H9 (cell line): ENCODE measurements around the gene ZNF451. TPM values are rescaled to one million over a fixed set of nuclear protein-coding genes. Genes with fewer than 3 reads are reported as not detected.
A peak's percentile ranks its signal among the peaks of the same experiment; 100 is the strongest.

Source experiments
- DNase-seq: peaks from one replicate; pipeline ENCODE4 v3.0.0-alpha.2; 2017
- H2AFZ ChIP-seq: one replicate; pipeline ENCODE4 v1.6.1; 2013; ENCODE audit warnings: mild to moderate bottlenecking, low read length, control low read depth, moderate library complexity
- H2AK5ac ChIP-seq: 2 replicates; pipeline ENCODE4 v1.6.1; 2013; ENCODE audit warnings: low read length, control low read depth, mixed read lengths; ENCODE audit not compliant: insufficient read length
- H2BK120ac ChIP-seq: one replicate; pipeline ENCODE4 v1.6.1; 2013; ENCODE audit warnings: low read depth, mild to moderate bottlenecking, low read length, control low read depth, inconsistent platforms; ENCODE audit not compliant: poor library complexity, severe bottlenecking
- H2BK12ac ChIP-seq: 2 replicates; pipeline ENCODE4 v1.6.1; 2013; ENCODE audit warnings: low read length, control low read depth, mixed read lengths, low read depth; ENCODE audit not compliant: insufficient read length
- H2BK15ac ChIP-seq: 2 replicates; pipeline ENCODE4 v1.6.1; 2013; ENCODE audit warnings: low read depth, low read length, control low read depth
- H2BK20ac ChIP-seq: one replicate; pipeline ENCODE4 v1.6.1; 2013; ENCODE audit warnings: low read depth, mild to moderate bottlenecking, low read length, control low read depth, inconsistent platforms; ENCODE audit not compliant: poor library complexity, severe bottlenecking
- H2BK5ac ChIP-seq: 2 replicates; pipeline ENCODE4 v1.6.1; 2013; ENCODE audit warnings: low read length, control low read depth, mixed read lengths; ENCODE audit not compliant: insufficient read length
- H3K14ac ChIP-seq: 2 replicates; pipeline ENCODE4 v1.6.1; 2013; ENCODE audit warnings: low read length, control low read depth; ENCODE audit not compliant: insufficient read depth
- H3K18ac ChIP-seq: 2 replicates; pipeline ENCODE4 v1.6.1; 2013; ENCODE audit warnings: low read depth, mild to moderate bottlenecking, mixed read lengths, low read length, control low read depth; ENCODE audit not compliant: insufficient read length
- H3K23ac ChIP-seq: 2 replicates; pipeline ENCODE4 v1.6.1; 2013; ENCODE audit warnings: low read length, control low read depth, mixed read lengths, low read depth; ENCODE audit not compliant: insufficient read length
- H3K23me2 ChIP-seq: 2 replicates; pipeline ENCODE4 v1.6.1; 2013; ENCODE audit warnings: low read depth, mild to moderate bottlenecking, mixed read lengths, low read length, control low read depth; ENCODE audit not compliant: insufficient read length, poor library complexity, severe bottlenecking
- H3K27ac ChIP-seq: 2 replicates; pipeline ENCODE4 v1.5.1; 2013; ENCODE audit warnings: low read length, control low read depth, mixed read lengths, low read depth; ENCODE audit not compliant: insufficient read length
- H3K27me3 ChIP-seq: 2 replicates; pipeline ENCODE4 v1.6.1; 2013; ENCODE audit warnings: low read length, control low read depth, inconsistent platforms; ENCODE audit not compliant: insufficient read depth
- H3K4ac ChIP-seq: 2 replicates; pipeline ENCODE4 v1.6.1; 2013; ENCODE audit warnings: low read depth, mild to moderate bottlenecking, control low read depth, inconsistent platforms, low read length, moderate library complexity
- H3K4me1 ChIP-seq: 2 replicates; pipeline ENCODE4 v1.6.1; 2013; ENCODE audit warnings: low read length, control low read depth, inconsistent platforms; ENCODE audit not compliant: insufficient read depth
- H3K4me2 ChIP-seq: 2 replicates; pipeline ENCODE4 v1.6.1; 2013; ENCODE audit warnings: low read length, control low read depth, mixed read lengths; ENCODE audit not compliant: insufficient read length, insufficient read depth
- H3K56ac ChIP-seq: 2 replicates; pipeline ENCODE4 v1.6.1; 2013; ENCODE audit warnings: low read depth, mild to moderate bottlenecking, mixed read lengths, low read length, control low read depth; ENCODE audit not compliant: insufficient read length
- H3K79me1 ChIP-seq: 2 replicates; pipeline ENCODE4 v1.6.1; 2013; ENCODE audit warnings: low read depth, mild to moderate bottlenecking, moderate library complexity, low read length, control low read depth, inconsistent platforms; ENCODE audit not compliant: insufficient read depth, poor library complexity, severe bottlenecking
- H3K79me2 ChIP-seq: 2 replicates; pipeline ENCODE4 v1.6.1; 2013; ENCODE audit warnings: low read length, control low read depth, inconsistent platforms; ENCODE audit not compliant: insufficient read depth
- H3K9ac ChIP-seq: 2 replicates; pipeline ENCODE4 v1.6.1; 2013; ENCODE audit warnings: low read length, control low read depth, mixed read lengths; ENCODE audit not compliant: insufficient read length; ENCODE audit errors: extremely low read depth
- H3K9me3 ChIP-seq: one replicate; pipeline ENCODE4 v1.6.1; 2013; ENCODE audit warnings: low read depth, low read length, inconsistent platforms; ENCODE audit not compliant: control insufficient read depth
- H3T11ph ChIP-seq: one replicate; pipeline ENCODE4 v1.6.1; 2013; ENCODE audit warnings: mild to moderate bottlenecking, low read length, control low read depth, inconsistent platforms
- H4K20me1 ChIP-seq: one replicate; pipeline ENCODE4 v1.6.1; 2013; ENCODE audit not compliant: control insufficient read depth, insufficient read length, insufficient read depth
- H4K5ac ChIP-seq: 2 replicates; pipeline ENCODE4 v1.6.1; 2013; ENCODE audit warnings: low read depth, mild to moderate bottlenecking, mixed read lengths, low read length, control low read depth; ENCODE audit not compliant: insufficient read length
- H4K8ac ChIP-seq: replicated peaks from 2 replicates; pipeline ENCODE4 v1.6.1; 2013; ENCODE audit warnings: low read length, control low read depth, mixed read lengths, low read depth; ENCODE audit not compliant: insufficient read length
- H4K91ac ChIP-seq: 2 replicates; pipeline ENCODE4 v1.6.1; 2013; ENCODE audit warnings: low read depth, mild to moderate bottlenecking, moderate library complexity, mixed read lengths, low read length, control low read depth; ENCODE audit not compliant: insufficient read length
- H3K27ac Mint-ChIP-seq, 3 experiments: 2 replicates in 2 of 3; 3 replicates in 1 of 3; pipeline ENCODE4 v1.8.0; 2020 to 2021; ENCODE audit warnings: mixed read lengths in 3 of 3, mild to moderate bottlenecking in 1 of 3, moderate library complexity in 1 of 3
- H3K27me3 Mint-ChIP-seq: 2 replicates; pipeline ENCODE4 v1.8.0; 2021; ENCODE audit warnings: low read depth, mild to moderate bottlenecking, moderate library complexity, mixed read lengths
- H3K36me3 Mint-ChIP-seq, 3 experiments: 2 replicates in 2 of 3; 3 replicates in 1 of 3; pipeline ENCODE4 v1.8.0; 2020 to 2021; ENCODE audit warnings: low read depth in 3 of 3, mixed read lengths in 3 of 3; ENCODE audit not compliant: insufficient read depth in 1 of 3
- H3K4me1 Mint-ChIP-seq, 2 experiments: 2 replicates each; pipeline ENCODE4 v1.8.0; 2020; ENCODE audit warnings: mixed read lengths in 2 of 2
- H3K4me3 Mint-ChIP-seq, 2 experiments: 2 replicates in 1 of 2; 3 replicates in 1 of 2; pipeline ENCODE4 v1.8.0; 2020 to 2021; ENCODE audit warnings: mild to moderate bottlenecking in 2 of 2, mixed read lengths in 2 of 2, moderate library complexity in 1 of 2
- H3K9me3 Mint-ChIP-seq, 2 experiments: 2 replicates in 1 of 2; 3 replicates in 1 of 2; pipeline ENCODE4 v1.8.0; 2020; ENCODE audit warnings: mild to moderate bottlenecking in 2 of 2, mixed read lengths in 2 of 2, moderate library complexity in 1 of 2
- CTCF ChIP-seq: fragments of 200-600 bp; sonication (generic); conservative IDR thresholded peaks from 3 replicates; pipeline ENCODE4 v1.8.0; 2021; ENCODE audit warnings: antibody characterized with exemption, mild to moderate bottlenecking
- WGBS: extraction: QIAGEN DNeasy Blood & Tissue Kit; methylation state at CpG from one replicate; pipeline ENCODE4 v1.1.7; 2013; ENCODE audit warnings: missing lambda C conversion rate, low lambda C conversion rate, mixed read lengths; ENCODE audit not compliant: insufficient read length; ENCODE audit errors: extremely low coverage; 5-methylcytosine and 5-hydroxymethylcytosine counted together
- total RNA-seq: library from RNA; stranded (reverse); gene quantifications from 2 replicates; pipeline ENCODE4 v1.2.1, GENCODE V29; 2021

Gene ZNF451
- total RNA-seq, 1 experiment from 2014 or later: 71.2 TPM

- H3K23ac ChIP-seq: no peak overlapping the region
- no peak overlapping the region for H2BK12ac ChIP-seq
- no peak overlapping the region for H2AFZ ChIP-seq
- H3K23me2 ChIP-seq: no peaks in the 10 kb centered on the region
- no peak overlapping the region for H4K5ac ChIP-seq
- H3K9me3 ChIP-seq: no peaks in the 10 kb centered on the region
- H2BK20ac ChIP-seq: no peak overlapping the region
- H3K14ac ChIP-seq: no peak overlapping the region
- no peak overlapping the region for H2BK120ac ChIP-seq
- H3K56ac ChIP-seq: no peak overlapping the region
- DNase-seq: no peak
- Mint-ChIP-seq H3K27me3 (no peaks in the 10 kb centered on the region), H3K9me3 (no peaks in the 10 kb centered on the region), H3K36me3 (peaks cover 0 to 5% (median 1%) of the 10 kb centered on the region in 3 experiments; a peak in 2 of 7 replicates), H3K27ac (peak overlapping the region in 1 of 3 experiments; percentile 14; a peak in 3 of 7 replicates), H3K4me1 (peaks cover 13 to 22% of the 10 kb centered on the region in 2 experiments), H3K4me3 (no peak overlapping the region)
- peaks cover 2% of the 10 kb centered on the region; the same call in 1 of the 2 replicates for H3K79me2 ChIP-seq
- no peak overlapping the region for H3K18ac ChIP-seq
- H4K91ac ChIP-seq: no peak overlapping the region
- no peak overlapping the region for H3K9ac ChIP-seq
- no peak overlapping the region for H3K4ac ChIP-seq
- no peak overlapping the region for H3K27ac ChIP-seq
- no peaks in the 10 kb centered on the region for H3K79me1 ChIP-seq
- no peaks in the 10 kb centered on the region for H4K20me1 ChIP-seq
- H3K4me2 ChIP-seq: no peak overlapping the region
- H3T11ph ChIP-seq: no peak overlapping the region
- no CpG with 5 or more reads among the region's 7 CpGs for WGBS
- no peak overlapping the region for H2BK15ac ChIP-seq
- H2AK5ac ChIP-seq: no peak overlapping the region
- no peak overlapping the region for H4K8ac ChIP-seq
- H2BK5ac ChIP-seq: no peak overlapping the region
- no peaks in the 10 kb centered on the region for H3K4me1 ChIP-seq
- H3K27me3 ChIP-seq: no peaks in the 10 kb centered on the region
- no peak for TF ChIP-seq CTCF
Measured at GRCh38 chr6:57205550-57206328, 115.8 kb downstream of the ZNF451 start.
